Kidney glomerular epithelial cell (primary cell): ENCODE data around the gene IFI27.
A peak's percentile ranks its signal among the peaks of the same experiment; 100 is the strongest.

Experiments
- DNase-seq: peaks from one replicate; lab custom pipeline; 2025; lab: John Stamatoyannopoulos, UW

IFI27 gene

DNA sequence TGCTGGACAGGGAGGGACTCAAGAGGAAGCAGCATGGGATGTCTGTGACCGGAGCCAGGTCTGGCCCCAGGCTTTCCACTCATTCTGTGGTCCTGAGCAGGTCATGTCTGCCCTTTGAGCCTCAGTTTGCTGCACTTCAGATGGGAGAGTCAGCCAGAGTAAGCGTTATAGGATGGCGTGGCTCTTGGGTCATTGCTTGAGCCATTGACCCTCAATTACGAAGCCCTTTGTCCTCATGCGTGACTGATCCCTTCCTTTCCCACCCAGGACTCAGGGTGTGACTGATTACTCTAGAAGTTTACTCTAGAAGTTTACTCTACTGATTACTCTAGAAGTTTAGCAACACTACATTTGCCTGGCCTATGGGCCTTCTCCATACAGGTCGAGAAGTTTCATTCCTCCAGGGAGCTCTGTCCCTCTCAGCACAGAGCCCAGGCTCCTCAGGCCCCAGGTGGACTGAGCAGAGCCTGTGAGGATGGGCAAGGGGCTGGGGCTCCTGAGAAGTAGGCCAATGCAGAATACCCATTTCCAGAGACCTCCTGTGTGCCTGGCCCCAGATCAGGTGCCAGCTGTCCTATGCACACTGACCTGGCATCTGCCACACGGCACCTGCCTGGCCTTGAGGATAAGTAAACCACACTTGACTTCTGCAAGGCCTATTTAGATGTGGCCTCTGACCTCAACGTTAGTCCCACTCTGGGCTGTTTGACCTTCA is 7.6 kb upstream of the IFI27 start:
- DNase-seq, result no peak

DNA sequence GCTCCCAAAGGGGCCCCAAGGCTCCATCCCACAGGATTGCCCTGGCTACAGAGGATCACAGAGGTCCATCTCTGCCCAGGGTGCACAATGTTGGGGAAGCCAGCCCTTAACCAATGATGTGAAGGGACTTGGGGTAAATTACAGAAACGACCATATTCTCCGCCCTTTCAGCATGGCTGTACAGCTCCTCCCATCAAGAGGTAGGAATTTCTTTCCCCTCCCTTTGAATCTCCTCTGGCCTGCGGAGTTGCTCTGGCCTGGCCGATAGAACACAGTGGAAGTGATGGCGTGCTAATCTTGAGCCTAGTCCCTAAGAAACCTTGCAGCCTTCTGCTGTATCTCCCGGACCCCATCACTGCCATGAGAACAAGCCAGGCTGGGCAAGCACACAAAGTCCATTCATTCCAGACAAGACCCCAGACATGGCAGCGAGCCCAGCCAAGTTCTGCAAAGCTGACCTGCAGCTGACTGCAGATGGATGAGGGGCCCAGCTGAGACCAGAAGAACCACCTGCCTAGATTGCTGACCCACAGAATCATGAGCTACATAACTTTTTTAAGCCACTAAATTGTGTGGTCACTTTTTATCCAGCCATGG is 6.9 kb upstream of the IFI27 start:
- no peak for DNase-seq

DNA sequence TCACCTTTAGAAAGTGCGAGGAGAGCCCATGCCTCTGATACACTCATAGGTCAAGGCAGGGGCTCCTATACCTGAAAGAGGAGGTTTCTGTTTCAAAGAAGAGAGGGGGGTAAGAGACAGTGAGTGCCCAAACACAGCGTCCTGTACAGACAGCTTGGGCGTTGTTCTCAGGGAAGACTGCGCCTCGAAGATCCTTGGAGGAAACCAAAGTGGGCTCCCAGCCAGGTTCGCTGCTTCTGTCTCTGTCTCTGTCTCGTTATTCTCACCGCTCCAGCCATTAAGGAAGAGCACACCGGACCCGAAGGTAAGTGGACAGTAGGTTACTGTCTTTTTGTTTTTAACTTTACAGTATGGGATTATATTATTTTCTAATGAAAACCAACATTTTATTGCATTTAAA is 5.8 kb upstream of the IFI27 start:
- no peak for DNase-seq

DNA sequence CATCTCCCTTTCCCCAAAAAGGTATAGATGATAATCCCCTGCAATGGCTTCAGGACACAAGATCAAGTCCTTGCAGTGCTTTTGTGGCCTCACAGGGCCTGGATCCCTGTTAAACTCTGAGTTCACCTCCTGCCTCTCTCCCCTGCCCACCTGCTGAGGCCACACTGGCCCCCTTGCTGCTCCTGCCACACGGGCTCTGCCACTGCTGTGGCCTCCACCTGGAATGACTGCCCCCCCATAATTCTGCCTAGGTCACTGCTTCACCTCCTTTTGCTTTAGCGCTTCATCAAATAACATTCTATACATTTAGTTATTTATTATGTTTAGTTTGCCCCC is 653 bp upstream of the IFI27 start:
- DNase-seq, result no peak

DNA sequence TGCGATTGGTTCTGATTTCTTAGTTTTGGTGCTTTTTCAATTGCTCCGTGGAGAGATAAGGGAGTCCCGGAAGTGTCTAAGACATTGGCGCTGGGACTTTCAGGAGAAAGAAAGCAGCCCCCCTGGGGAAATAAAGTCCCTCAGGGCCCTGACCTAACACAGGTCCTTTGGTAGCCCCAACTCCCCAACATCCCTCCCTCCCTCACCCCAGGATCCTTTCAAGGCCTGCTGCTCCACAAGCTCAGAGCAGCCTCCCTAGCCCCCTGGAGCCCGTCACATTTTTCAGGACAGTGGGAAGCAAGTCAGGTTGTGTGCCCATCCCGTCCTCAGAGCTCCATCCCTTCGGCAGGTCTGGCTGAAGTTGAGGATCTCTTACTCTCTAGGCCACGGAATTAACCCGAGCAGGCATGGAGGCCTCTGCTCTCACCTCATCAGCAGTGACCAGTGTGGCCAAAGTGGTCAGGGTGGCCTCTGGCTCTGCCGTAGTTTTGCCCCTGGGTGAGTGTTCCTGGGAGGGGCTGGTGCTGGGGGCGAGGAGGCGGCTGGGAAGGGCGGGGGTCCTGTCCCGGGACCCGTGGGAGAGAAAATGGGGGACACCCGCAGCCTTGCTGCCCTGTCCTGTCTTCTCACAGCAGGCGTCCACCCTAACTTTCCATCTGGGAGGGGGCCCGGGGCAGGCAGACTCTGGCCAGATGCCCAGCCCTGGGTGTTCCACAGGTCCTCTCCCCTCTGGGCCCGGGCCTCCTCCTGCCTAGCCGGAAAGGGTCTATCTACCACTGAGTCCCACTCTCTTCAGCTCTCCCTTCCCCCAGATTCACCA is 950 bp downstream of the IFI27 start:
- no peak for DNase-seq

DNA sequence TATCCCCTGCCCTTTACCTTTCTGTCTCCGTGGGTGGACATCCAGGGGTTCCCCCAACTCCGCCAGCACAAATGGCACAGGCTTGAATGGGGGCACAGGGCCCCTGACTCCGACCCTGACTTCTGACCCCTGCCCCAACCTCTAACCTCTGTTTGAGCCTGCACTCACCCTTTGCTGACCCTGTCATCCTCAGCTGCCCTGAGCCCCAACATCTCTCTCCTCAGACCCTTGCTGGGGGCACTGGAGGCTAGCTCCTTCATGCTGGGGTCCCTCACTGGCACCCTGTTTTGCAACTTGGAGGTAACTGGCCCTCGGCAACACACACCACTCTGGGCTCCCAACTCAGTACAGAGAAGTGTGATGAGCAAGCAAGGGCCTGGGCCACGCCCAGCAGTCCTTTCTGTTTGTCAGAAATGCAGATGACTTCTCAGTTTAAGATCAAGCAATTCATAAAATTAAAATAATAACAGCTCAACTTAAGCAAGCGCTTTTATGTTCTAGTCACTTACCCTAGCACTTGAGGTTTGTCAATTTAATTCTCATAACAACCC is 2.1 kb downstream of the IFI27 start:
- no peak for DNase-seq

DNA sequence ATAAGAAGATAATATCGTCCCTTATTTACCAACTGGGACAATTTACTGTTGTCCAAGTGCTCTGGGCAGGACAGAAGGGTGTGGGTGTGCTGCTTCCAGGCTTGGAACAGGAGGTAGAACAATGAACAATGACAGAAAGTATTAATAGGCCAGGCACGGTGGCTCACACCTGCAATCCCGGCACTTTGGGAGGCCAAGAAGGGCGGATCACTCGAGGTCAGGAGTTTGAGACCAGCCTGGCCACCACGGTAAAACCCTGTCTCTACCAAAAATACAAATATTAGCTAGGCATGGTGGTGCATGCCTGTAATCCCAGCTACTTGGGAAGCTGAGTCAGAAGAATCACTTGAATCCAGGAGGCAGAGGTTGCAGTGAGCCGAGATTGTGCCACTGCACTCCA is 2.5 kb downstream of the IFI27 start:
- no peak for DNase-seq

DNA sequence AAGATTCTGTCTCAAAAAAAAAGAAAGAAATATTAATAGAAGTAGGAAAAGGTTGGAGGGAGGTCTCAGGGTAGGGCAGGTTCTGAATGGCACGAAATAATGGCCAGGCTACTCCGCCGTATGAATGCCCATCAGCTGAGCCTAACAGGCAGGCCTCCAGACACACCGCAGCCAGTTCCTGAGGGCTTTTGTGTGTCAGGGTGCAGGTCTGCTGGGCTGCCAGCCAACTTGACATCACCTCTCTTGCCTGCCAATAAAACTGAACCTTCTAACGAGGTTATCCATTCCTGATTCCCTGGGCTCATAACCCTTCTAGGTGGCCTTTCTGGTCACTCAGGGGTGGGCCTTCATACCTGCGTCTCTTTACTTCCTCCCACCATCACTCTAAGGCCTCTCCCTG is 3.0 kb downstream of the IFI27 start:
- DNase-seq, result no peak

DNA sequence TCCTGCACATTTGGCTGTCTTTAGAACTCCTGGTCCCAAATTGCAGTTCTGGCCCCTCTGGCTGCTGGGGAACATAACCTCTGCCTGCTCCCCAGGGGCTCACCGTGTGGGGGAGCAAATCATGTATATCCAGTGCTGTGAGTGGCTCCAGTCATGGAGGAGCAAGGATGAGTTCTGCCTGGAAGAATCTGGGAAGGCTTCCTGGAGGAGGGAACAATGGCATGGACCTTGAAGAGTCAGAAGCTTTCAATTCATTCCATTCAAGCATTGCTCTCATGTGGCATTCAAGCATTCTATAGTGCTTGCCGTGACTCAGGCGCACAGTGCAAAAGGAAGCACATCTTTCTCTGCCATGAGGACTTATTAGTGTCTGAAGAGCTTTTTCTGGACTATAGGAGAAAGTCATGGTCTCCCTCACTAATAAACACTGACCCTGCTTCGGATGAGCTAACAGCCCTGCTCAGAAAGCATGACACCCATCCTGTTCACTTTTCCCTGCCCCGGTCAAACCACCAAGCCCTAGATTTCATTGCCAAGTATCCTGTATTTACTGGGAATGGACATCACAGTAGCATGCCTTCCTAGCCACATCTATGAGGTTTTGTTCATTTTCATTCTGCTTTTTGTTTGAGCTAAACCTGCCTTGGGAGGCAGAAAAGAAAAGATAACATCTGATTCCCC is 3.5 kb downstream of the IFI27 start:
- peak; percentile 15 for DNase-seq

DNA sequence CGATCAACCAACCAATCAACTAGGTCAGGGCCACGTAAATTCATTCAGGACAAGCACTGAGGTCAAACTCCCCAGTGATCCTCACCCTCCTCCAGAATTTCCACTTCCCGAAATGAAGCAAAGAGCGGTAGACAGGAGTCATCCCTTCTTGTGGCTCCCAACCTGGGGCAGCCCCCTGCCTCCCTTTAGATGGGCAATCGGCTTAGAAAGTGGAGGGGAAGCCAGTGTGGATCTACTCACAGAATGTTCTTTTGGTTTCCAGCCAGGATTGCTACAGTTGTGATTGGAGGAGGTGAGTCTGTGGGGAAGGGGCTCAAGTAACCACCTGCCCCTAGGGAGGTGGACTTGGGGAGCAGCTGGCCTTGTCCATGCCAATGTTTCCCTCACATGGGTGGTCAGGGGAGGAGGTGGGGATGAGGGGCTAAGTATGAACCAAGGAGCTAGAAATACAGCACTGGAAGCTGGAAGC is 4.1 kb downstream of the IFI27 start:
- no peak for DNase-seq

DNA sequence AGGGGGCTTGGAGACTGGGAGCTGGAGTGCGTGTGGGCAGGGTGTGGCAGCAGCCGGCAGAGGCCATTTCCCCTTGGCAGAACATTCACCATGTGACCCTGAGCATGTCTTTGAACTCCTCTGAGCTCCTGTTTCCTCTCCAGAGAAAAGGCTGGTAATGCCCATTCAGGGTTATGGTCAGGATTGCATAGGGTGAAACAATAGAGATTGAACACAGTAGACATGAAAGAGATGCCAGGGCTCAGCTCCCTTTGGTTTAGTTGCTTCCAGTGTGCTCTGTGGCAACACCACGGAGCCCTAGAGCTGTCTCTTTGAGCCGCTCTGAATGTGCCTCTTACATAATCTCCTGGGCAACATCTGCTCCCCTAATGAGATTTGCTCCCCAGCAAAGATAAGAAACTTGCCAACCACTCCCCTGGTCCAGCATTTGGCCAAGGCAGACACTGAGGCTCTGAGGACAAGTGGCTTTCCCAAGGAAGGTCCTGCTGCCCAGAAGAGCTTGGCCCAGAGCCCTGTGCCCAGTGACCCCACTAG is 4.6 kb downstream of the IFI27 start:
- DNase-seq, result no peak

DNA sequence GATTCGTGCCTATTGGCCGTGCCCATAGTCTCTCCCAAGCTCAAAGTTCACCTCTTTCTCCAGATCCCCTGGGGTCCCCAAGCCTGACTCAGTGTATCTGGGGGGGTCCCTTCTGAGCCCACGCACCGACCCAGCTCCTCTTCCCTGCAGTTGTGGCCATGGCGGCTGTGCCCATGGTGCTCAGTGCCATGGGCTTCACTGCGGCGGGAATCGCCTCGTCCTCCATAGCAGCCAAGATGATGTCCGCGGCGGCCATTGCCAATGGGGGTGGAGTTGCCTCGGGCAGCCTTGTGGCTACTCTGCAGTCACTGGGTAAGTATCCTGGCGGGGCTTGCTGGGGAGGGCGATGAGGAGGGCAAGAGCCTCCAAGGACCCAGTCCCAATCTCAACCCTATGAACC is 5.1 kb downstream of the IFI27 start:
- DNase-seq, result no peak

DNA sequence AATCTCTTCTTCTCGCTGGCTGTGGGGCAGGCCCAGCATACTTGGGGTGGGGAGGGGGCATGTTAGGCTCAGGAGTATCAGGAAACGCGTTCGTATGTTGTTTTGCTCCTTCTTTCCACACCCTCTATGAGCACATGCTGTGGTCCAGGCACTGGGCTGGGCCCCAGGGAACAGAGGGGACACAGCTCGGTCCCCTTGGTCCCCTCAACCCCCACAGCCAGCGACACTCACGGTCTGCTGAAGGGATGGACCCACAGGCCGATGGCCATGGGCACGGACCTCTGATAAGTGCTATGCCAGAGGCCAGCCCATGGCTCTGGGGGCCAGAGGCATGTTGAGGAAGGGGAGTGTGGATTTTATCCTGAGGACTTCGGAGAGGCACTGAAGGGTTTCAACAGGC is 6.2 kb downstream of the IFI27 start:
- DNase-seq, result no peak

DNA sequence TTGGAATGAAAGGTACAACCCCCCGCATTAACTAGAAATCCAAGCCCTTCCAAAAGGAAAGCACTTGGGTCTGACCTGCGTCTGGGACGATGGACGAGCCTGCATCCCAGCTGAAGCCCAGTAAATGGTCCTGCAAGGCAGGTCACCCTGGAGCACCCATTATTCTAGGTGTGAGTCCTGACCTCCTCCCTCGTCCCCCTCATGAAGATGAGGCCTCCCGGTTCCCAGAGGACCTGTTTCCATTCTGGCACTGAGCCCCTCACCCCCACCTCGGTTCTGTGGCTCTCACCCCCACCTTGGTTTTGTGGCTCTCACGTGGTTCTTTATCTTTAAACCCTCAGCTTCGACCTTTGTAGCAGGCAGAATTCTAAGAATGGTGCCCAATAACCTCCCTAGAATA is 7.3 kb downstream of the IFI27 start:
- DNase-seq, result no peak

DNA sequence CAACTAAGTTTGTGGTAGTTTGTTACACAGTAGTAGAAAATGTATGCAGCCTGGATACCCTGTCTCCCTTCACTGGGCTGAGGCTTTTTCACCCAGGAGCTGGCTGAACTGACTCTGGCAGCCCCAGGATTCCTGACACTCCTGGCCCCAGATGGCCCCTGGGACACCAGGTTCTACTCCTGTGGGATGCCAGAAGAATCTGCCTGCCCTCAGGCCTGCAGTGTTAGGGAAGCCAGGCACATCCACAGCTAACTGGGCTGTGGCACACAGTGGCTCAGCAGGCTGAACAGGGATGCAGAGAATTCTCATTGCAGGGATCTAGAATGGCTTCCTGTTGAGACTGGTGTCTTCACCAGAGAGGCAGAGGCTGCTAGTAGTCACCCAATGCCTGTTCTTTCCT is 8.5 kb downstream of the IFI27 start:
- no peak for DNase-seq

DNA sequence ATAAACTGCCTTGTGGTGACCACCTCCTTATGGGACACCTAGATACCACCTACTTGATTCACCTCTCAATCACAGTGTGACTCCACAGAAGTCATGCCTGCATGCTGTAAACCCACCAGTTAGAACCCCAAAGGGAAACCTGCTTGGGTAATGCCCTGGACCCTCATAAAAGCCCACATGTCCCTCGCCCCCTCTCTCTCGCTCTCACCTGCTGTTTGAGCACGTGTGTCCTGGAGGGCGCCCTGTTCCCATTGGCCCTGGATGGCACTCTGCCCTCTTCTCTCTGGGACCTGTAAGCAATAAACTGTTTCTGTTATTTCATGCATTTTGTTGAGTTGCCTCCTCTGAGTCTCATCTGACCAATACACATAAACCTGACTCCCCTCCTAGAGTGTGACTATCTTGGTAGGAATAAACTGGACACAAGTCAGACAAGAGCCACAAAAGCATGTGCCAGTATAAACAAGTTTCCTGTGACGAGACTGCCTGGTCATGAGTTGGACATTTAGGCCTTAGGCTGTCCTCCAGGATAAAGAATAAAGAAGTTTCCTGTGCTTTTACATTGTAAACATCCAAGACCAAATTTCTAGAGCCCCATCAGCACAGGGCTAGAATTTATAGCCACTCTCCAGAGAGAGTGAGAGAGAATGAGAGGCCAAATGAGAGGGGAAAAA is 10.3 kb downstream of the IFI27 start:
- DNase-seq, result no peak

DNA sequence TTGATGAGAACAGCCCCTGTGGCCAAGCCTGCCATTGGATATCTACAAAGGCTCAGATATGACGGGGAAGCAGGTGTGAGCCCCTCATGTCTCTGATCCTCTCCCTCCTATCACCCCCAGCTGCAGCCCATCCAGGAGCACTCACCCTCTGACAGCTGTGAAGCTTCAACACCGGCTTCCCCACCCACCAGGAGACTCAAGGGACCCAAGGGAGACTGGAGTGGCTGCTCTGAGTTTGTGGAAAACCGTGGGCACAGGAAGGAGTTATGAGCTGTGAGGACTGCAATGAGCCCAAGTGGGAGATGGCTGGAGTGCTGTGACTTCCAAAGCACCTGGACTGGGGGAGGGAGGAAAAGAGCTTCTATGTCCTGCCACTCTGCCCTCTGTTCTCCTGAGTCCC is 10.9 kb downstream of the IFI27 start:
- no peak for DNase-seq

DNA sequence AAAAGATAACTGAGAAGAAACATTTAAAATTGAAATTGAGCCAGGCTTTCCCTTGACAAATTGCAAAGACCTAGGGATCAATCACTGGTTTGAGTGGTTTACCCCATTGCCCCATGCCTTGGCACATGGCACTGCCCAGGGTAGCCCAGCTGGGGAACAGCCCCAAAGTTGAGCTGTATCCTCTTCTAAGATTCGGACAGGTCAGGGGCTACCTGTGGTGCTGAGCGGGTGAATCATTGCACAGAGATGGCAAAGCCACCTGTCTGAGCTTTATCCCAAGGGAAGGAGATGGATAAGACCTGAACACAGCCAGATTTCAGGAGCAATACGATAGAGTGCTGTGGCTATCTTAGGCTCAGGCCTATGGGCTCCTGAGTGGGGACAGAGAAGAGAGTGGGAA is 11.9 kb downstream of the IFI27 start:
- no peak for DNase-seq

DNA sequence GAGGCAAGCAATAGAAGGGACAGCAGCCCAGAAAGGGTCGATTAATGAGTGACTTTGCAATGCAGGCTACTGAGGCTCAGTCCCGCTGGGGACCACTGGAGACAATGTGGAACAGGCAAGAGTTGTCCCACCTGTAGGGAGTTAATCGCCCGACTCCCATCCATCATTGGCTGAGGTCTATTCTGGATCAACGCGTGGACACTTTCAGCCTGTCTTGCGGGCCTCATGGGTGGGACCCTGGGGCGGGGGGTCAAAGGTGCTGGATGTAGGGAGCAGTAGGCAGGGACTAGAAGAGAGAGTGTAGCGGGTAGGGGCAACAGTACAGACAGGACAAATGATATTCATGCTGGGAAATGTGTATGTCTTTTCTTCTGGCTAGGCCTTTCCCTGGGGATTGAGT is 12.8 kb downstream of the IFI27 start:
- DNase-seq, result no peak

DNA sequence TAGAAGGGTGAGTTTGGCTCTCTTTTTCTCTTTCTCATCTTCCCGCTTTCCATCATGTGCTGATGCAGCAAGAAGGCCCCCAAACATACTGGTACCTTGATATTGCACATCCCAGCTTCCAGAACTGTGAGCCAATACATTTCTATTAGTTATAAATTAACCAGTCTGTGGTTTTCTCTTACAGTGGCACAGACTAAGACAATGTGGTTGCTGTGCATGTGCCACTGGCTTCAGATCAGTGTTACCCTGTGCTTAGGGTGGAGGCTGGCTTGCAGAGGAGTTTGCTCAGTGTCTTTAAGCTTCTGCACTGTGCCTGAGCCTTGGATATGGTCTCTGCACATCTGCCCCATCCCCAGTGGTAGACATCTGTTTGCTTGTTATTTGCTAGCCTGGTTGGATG is 13.3 kb downstream of the IFI27 start:
- DNase-seq, result no peak

DNA sequence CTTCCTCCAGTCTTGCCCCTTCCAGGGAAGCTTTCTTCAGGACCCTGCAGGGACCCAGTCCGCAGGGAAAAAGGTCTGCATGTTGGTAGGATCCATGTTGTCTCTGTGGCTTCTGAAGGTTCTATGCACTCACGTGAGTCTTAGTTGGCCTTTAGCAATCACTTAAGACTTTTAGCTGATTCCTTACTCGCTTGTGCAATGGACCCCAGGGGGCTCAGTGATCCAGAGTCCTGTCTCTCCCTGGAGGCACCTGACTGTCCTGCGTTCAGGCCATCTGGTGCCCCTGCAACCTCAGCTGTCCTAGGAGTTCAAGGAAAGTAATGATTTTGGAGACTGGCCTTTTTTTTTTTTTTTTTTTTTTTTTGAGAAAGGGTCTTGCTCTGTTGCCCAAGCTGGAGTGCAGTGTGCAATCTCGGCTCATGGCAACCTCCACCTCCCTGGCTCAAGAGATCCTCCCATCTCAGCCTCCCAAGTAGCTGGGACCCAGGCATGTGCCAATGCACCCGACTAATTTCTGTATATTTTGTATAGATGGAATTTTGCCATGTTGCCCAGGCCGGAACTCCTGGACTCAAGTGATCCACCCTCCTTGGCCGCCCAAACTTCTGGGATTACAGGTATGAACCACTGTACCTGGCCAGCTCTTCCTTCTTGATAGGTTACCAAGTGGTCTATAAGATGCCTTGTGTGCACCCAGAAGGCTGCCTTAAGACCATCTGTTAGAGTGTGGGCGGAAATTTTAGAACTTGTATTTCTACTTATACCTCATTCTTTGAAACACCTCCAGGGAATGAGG is 14.2 kb downstream of the IFI27 start:
- no peak for DNase-seq
